NCI-H1694 (cell line): Measurements from ENCODE around the gene IMMT.
"Not testable (repeated sequence)": the region's sequence is repeated elsewhere in the genome, so short reads cannot be mapped to it uniquely, and the experiment has no call there.

ENCODE experiments used
- DNase-seq: peaks from one replicate; lab custom pipeline; 2025; lab: John Stamatoyannopoulos, UW

The IMMT gene

DNA sequence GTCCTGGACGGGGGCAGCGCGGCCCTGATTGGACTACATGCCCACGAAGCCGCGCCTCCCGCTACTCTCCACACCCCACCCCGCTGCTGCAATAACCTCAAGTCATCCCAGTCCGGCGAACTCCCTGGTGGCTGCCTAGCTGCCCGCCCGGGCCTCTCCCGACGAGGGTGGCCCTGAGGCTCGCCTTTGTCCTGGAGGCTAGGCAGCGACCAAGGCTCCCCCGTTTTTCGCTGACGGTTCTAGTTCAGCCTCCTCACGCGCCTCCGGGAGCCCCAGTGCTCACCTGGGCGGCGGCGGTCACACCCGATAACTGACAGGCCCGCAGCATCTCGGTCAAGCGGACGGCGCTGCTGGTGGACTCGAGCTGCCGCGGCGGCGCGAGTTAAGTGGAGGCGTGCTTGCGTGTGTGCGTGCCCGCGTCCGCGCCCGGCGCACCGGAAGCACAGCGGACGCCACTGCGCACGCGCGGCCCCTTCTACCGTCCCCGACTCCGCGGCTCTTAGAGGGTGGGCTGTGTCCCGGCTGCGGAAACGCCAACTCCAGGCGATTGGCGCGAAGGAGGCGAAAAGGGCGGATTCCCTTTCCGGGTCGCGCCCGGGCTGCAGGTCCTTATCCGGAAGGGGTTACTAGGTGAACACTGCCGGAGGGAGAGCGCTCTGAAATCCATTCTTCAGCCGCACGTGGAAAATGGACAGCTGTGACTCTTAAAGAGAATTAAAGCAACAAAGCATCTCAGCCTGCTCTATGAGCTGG lies at the start of gene IMMT:
Gene IMMT, minus strand, starts transcription at position 408 of the 753 bp plus-strand sequence. Its CDS starts 80 bp downstream, at position 328.
- DNase-seq, result peak; percentile 91

DNA sequence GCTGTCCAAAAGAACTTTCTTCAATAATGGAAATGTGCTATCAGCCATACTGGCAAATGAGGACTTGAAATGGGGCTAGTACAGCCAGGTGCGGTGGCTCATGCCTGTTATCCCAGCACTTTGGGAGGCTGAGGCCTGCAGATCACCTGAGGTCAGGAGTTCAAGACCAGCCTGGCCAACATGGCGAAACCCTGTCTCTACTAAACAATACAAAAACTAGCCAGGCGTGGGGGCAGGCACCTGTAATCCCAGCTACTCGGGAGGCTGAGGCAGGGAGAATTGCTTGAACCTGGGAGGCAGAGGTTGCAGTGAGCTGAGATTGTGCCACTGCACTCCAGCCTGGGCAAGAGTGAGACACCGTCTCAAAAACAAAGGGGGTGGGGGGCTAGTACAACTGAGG lies 49.5 kb upstream of the IMMT start:
- not testable (repeated sequence) for DNase-seq

DNA sequence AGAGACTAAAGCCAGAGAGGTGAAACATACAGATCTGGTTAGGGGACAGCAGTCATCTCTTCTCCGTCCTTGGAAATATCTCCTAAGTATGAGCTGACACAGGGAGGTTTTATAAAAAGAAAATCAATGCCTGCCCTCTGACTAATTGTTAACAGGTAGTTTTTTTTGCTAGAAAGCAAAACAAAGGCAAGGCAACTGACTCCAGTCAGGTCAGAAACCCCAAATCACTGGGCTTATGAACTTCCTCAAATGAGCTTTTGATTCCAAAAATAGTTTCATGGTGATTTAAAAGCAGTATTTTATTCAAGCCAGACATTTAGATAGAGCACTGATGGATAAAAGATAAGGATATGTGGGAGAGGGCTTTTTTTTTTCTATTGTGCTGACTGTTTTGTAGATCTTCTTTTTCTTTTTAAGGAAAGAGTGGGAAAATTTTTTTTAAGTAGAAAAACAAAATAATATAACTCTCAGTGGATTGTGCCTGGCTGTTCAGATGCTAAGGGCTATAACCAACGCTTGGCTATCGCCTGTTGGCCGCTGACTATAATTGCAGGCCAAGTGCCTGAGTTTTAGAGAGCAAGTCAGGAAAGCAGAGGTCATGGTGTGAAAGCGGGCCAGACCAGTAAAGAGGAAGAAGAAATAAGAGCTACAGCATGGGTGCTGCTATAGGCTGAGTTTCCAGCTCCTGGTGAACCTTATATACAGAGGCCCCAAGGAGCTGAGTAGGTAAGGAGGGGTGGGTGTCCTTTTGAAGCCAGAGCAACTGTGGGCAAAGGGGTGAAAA lies 48.9 kb upstream of the IMMT start:
- DNase-seq, result no peak

DNA sequence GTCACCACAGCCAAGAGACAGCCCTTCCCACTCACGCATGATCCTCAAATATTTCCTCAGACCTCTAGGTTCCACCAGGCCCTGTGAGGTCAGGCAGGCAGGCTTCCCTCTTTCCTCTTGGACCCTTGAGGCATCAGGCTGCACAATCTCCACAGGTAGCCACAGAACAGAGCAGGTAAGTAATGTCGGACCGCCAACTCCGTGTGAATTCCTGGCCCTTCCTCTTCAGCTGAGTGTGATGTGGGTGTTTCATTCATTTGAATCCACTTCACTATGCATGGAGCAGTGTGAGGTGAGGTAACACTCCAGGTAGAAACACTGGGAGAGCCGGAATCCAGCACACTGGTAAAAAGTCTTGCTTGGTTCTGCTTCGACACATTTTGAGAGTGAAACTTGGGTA lies 48.0 kb upstream of the IMMT start:
- DNase-seq, result no peak

DNA sequence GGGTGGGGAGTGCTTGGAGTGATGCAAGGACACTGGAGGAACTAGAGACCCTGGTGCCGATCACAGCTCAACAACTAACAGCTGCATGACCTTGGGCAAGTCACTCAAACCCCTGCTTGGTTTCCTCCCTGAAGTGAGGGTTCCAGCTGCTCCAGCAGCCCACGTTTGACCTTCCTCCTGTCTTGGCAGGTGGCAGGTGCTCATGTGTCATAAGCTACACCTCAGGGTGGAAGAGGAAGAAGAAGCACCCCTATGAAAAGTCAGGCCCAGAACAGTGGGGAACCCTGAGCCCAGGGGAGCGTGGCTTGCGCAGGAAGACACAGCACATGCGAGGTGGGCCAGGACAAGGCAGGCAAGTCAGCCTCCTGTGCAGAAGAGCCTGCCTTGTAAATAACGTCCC lies 46.3 kb upstream of the IMMT start:
- DNase-seq, result no peak

DNA sequence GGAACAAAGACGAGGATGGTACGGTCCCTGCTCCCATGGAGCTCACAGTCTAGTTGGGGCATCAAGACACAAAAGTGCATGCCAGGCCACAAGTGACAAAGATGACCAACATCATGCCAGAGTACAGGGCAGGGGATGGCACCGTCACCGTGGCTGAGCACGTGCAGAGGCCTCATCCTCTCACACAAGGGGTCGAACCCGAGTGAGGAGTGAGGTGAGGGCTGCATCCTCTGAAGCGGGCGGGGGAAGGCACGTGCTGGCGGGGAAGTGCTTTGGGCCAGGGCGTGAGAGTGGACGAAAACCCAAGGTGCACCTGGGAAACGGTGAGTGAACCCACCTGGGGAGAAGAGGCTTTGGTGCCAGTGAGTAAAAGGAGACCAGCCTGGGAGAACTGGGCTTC lies 45.0 kb upstream of the IMMT start:
- no peak for DNase-seq

DNA sequence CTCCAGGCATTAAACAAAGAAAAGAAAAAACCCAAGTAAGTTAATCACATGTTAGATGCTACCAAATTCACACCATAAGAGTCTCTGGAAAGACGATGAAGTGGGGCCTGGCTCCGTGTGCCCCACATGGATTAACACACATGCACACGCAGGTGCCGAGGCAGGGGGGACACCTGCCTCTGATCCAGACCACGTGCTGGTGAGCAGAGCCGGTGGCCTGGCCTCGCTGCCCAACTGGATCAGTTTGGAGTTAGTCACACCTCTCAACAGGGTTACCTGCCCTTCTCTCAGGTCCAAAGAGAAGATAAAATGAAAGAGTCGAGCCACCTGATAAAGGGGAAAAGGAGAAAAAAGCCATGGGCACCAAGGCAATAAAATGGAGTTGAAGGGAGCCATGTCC lies 44.5 kb upstream of the IMMT start:
- DNase-seq, result no peak

DNA sequence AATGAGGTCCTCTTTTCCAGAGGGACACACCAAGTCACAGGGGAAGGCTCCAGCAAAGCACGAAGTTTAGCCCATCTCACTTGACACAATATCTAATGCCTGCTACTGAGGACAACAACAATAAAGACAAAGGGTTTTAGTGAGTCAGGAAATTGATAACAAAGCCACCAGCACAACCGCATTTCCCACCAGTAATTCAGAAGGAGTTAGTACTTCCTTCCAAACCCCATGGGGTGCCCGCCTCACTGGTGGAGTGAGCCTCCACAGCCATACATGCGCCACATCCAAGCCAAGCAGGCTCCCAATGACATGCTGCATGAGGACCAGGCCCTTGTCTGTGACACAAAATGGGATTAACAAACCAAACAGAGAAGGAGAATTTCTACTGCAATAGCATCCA lies 44.1 kb upstream of the IMMT start:
- no peak for DNase-seq

DNA sequence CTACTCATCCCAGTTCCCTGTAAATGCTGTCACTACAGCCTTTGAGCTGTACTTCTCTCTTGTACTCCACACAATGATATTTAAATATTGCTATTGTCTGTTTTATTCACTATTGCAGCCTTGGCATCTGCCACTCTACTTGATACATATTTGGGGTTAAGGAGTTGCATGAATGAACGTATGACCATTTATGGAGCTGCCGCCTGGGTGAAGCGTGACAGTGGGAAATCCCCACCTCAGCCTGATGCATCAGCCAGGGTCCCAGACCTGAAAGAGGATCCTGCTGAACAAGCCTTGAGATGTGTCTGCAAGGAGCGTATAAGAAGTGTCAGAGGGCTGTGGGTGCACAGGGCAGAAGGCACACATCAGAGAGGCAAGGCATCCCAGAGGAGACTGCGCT lies 43.1 kb upstream of the IMMT start:
- no peak for DNase-seq

DNA sequence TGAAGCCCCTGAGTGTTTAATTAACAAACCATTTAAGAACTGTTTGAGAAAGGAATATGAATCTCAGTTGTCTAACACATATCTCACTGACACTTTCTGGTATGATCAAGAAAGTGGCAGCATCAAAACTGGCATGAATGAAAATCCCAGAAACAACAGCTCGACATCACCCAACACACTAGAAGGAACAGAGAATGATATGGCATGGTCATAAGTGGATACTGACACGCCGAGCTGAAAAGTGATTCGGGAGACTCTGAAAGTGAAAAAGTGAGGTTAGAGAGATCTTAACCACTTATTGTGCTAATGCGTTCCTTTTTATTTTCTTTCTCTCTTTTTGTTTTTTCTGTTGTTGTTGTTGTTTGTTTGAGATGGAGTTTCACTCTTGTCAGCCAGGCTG lies 41.9 kb upstream of the IMMT start:
- no peak for DNase-seq

DNA sequence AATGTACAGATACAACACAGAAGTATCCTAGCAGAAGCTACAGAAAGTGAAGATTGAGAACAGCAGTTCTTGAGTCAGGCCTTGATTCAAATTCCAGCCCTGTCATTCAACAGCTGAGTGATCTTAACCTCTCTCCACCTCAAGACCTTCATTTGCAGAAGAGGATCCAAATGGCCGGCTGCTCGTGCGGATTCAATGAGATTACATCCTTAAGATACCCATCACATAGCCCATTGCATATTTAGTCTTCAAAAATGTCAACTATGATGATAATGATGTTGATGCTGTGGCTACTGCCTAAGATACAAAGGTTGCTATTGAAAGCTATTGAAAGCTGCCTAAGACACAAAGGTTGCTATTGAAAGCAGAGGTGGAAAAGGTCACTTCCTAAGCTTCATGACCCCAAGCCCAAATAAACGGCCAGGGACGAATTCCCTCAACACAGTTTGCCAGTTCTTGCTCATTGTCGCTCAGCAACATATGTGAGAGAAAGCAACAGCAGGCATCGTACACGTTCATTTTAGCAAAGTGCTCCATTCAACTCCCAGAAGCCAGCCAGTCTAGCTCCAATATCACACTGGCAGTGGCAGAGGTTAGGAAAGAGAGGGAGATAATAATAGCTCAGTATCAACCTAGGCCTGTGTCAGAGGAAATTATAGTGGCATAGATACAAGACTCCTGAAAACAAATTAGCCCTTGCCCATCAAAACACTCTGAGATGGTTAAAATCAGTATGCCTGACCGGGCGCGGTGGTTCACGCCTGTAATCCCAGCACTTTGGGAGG lies 40.1 kb upstream of the IMMT start:
- no peak for DNase-seq

DNA sequence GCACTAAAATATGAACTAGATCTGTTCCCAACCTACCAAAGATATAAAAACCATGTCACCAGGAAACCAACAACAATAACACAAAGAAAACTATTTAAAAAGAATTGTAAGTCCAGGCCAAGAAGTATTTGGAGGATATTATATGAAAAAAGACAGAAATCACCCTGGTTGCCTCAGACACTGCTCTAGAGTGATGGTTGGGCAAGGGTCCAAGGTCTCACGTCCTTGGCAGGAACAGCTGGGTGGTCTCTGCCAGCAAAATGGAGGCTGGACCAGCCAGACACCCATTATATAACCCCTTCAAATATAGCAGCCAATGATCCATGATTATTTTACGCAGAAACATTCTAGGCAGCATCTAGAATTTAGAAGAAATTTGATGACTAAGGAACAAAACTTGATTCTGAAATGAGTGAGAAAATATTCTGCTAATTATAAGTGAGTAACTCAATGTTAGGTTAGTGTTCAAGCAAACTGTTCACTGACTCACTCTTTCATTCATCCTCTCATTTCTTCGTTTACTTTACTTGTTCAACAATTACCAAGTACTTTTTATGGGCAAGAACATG lies 39.4 kb upstream of the IMMT start:
- no peak for DNase-seq

DNA sequence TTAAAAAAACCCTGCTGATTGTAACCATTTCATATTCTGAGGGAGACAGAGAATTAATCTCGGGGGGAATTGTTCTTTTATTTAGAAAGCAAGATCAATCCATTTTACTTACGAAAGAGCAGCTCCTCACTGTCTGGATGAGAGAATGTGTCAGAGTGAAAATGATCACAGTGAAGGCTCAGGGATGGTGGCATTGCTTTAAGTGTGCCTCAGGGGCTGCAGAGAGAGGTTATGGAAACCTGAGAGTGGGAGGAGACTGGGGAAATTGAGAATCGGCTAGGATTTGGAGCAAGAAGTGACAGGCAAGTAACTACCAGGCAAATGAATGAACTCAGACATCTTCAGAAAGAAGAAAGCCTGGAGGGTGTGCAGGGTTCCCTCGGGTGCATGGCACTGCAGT lies 38.2 kb upstream of the IMMT start:
- no peak for DNase-seq

DNA sequence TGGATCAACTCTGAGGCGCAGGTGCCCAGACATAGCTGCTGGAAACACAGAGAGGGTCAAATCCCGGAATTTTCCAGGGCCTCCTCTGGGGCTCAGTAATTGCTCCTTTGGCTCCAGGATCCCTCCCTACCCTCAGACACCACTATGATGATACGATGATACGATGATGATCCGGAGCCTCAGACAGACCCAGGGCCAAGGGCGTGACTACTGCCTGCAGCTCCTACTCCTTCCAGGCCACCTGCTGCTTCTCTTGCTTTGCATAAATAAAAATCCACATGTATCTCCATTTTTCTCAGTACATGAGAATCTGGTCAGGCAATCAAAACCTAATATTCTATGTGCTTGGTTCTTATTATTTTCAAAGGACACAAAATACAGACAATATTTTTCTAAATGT lies 37.6 kb upstream of the IMMT start:
- DNase-seq, result no peak

DNA sequence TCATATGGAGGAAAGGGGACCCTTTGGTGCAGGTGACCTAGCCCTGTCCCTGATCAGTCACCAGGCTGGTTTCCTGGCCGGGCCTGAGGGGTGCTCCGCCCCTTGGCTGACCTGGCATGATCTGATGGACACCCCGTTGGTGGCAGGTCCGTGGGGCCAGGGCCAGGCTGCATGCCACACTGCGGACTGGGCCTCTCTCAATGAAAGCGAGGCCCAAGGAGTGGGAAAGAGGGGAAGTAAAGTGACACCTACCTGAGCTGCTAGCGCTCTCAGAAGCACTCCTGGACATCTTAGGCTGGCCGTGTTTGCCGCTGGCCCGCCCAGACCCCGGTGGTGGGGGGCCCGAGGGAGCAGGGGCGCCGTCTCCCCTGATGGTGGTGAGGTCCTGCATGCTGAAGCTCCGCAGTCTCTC lies 37.1 kb upstream of the IMMT start:
- DNase-seq, result no peak

DNA sequence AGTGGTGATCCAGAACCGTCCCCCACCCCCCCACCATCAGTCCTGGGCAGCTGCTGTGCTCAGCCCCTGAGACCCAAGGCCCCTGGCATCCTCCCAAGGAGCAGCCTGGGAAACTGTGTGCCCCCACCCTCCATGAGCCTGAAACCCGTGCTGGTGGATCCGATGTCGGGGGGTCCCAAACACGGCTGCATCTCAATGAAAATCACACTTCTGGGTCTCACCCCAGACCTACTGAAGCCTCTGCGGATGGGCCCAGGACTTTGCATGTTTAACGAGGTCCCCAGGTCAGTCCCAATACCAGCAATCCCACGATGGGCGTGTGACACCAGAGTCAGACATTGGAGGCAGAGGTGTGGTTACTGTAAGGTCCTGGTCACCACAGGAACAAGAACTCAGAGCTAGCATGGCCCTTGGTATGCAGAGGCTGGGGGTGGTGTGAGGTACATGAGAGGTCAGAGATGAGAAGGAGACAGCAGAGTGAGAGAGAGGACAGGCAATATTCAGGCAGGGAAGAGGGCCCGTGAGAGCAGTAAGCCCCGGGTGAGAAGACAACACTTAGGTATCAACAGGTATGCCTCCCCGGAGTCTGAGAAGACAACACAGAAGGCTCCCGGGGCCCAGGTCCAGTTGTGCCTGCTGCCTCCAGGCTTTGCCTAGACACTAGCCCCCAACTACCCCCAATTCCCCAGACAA lies 36.6 kb upstream of the IMMT start:
- DNase-seq, result no peak

DNA sequence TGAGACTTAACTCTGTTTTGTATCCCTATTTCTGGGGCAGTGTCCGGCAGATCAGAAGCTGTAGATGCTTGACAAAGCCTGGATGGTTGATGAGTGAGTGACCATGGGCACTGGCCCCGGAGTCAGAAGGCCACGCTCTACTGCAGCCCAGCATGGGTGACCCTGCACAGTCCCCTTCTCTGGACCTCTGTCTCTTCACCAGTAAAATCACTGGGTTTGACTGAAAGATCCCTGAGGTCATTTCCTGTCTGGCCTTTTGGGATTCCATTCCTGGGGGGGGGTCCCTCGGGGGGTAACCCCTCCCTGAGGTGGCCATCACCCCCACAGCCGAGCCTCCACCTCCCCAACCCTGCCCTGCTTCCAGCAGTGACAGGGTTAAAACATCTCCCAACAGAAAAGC lies 35.7 kb upstream of the IMMT start:
- no peak for DNase-seq

DNA sequence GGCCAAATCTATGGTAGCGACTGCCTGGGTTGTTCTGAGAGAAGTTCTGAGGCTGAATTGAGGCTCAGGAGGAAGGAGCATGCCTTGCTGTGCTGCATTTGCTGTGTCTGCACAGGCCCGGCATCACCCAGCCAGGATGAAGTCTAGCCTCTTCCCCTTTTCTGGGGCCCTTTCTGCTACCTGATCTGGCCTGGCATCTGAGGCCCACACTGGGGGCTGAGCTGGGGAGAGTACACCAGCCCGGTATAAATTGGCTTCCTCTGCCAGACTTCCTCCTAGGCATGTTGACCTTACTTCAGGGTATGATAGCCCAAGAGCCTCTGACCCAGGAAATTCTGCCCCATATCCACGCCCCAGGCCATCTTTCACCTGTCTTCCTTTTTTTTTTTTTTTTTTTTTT lies 34.0 kb upstream of the IMMT start:
- no peak for DNase-seq

DNA sequence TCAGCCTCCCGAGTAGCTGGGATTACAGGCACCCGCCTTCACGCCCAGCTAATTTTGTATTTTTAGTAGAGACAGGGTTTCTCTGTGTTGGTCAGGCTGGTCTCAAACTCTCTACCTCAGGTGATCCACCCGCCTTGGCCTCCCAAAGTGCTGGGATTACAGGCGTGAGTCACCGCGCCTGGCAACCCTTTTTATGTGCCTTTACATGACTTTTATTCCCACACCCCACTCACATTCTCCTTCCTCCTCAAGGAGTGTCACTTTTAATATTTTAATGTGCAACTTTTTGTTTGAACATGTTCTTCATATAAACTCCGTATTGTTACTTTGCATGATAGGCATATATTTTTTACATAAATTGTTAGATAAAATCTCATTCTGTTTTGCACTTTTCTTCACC lies 33.3 kb upstream of the IMMT start:
- DNase-seq, result not testable (repeated sequence)

DNA sequence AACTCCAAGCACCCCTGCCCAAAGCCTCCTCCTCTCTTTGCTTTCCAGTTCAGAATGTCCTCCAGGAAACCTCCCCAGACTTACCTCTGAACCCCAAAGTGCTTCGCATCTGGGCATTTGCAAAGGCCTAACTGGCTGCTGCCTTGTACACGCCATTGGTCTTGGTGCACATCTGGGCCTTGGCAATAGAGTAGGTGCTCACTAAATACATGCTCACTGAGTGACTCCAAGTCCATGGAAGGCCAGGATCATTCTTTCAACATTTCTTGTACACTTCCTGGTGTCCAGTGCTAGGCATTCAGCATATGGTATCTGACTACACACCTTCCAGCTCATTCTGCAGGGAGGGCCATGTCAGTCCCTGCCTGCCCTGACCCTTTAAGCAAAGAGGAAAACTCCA lies 32.4 kb upstream of the IMMT start:
- no peak for DNase-seq

DNA sequence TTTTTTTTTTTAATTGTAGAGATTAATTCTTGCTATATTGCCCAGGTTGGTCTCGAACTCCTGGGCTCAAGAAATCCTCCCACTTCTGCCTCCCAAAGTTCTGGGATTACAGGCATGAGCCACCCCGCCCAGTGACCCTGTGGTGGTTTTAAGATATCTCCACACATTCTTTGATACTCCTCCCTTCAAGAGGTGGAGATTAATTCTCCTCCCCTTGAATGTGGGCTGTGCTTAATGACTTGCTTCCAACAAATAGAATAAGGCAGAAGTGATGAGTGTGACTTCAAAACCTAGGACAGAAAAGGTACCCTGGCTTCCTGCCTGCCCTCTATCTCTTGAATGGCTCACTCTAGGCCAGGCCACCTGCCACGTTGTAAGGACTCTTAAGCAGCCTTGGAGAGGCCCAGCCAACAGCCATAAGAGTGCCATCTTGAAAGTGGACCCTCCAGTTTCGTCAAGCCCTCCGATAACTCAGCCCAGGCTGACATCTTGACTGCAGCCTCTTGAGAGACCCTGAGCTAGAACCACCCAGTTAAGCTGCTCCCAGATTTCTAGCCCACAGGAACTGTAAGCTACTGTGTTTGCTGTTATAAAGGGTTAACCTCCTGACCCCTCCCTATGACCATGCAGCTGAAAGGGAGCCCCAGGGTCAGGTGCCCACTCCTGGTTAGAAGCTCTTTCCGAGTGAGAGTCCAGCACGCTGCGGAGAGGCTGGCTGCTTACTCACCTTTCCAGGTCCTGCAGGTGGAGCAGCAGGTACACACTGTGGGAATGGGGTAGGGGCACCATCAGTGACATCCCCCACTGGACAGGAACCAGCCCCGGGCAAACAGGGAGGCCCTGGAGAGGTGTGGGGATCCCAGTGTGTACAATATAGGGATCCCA lies 31.6 kb upstream of the IMMT start:
- no peak for DNase-seq
